ENCODE measurements around the gene SYNPO2. TPM values are rescaled to one million over a fixed set of nuclear protein-coding genes. Genes with fewer than 3 reads are reported as not detected.

The SYNPO2 gene
- total RNA-seq, 1 experiment from 2014 or later: 0.28 TPM

DNA sequence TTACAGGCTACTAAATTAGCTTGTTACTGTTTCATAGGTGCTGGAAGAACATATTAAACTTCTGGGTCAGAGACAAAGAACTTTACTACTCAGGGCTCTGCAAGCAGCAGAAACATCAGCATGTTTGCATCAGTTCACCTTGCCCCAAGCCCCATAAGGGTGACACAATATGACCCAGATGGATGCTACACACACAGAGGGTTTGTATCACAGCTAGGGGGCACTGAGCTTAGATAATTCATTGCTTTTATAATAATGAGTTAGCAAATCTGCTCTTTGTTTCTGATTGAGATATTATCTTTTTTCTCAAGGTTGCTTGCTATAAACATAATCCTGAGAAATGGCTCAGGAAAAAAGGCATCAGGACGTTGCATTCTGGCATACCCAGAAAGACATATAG lies 4.8 kb upstream of the SYNPO2 start:
- BruUV-seq (replicated peaks): no TSS peak
- intact Hi-C loops (cut with micrococcal nuclease; ENCODE audit: unreplicated experiment): no loop called here
- Histone ChIP-seq H3K36me3 (ENCODE audit: control insufficient read depth, insufficient read depth, low read length) (no peaks in the 10 kb centered on the region), H3K27me3 (ENCODE audit: control insufficient read depth, insufficient read depth, low read length) (peaks cover 5% of the 10 kb centered on the region; the same call in 1 of the 2 replicates), H3K4me1 (ENCODE audit: control insufficient read depth, insufficient read depth, low read length) (no peaks in the 10 kb centered on the region), H3K27ac (ENCODE audit: low read length) (no peak overlapping the region), H3K9me3 (ENCODE audit: control insufficient read depth, insufficient read depth, low read depth, low read length) (no peaks in the 10 kb centered on the region), H3K4me3 (ENCODE audit: low read depth in 2 of 2, low read length in 2 of 2) (no peak overlapping the region)
- TF ChIP-seq, protein P1, sequence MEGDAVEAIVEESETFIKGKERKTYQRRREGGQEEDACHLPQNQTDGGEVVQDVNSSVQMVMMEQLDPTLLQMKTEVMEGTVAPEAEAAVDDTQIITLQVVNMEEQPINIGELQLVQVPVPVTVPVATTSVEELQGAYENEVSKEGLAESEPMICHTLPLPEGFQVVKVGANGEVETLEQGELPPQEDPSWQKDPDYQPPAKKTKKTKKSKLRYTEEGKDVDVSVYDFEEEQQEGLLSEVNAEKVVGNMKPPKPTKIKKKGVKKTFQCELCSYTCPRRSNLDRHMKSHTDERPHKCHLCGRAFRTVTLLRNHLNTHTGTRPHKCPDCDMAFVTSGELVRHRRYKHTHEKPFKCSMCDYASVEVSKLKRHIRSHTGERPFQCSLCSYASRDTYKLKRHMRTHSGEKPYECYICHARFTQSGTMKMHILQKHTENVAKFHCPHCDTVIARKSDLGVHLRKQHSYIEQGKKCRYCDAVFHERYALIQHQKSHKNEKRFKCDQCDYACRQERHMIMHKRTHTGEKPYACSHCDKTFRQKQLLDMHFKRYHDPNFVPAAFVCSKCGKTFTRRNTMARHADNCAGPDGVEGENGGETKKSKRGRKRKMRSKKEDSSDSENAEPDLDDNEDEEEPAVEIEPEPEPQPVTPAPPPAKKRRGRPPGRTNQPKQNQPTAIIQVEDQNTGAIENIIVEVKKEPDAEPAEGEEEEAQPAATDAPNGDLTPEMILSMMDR (IDR thresholded peaks at IDR 0.05): peak; percentile 31
- TF ChIP-seq TCF7L2 (IDR thresholded peaks at IDR 0.05; ENCODE audit: low read depth, low read length) (no peak), SIN3A (IDR thresholded peaks at IDR 0.05; ENCODE audit: borderline replicate concordance, insufficient read depth, low read depth, low read length) (no peak)
- TF ChIP-seq, protein P2, sequence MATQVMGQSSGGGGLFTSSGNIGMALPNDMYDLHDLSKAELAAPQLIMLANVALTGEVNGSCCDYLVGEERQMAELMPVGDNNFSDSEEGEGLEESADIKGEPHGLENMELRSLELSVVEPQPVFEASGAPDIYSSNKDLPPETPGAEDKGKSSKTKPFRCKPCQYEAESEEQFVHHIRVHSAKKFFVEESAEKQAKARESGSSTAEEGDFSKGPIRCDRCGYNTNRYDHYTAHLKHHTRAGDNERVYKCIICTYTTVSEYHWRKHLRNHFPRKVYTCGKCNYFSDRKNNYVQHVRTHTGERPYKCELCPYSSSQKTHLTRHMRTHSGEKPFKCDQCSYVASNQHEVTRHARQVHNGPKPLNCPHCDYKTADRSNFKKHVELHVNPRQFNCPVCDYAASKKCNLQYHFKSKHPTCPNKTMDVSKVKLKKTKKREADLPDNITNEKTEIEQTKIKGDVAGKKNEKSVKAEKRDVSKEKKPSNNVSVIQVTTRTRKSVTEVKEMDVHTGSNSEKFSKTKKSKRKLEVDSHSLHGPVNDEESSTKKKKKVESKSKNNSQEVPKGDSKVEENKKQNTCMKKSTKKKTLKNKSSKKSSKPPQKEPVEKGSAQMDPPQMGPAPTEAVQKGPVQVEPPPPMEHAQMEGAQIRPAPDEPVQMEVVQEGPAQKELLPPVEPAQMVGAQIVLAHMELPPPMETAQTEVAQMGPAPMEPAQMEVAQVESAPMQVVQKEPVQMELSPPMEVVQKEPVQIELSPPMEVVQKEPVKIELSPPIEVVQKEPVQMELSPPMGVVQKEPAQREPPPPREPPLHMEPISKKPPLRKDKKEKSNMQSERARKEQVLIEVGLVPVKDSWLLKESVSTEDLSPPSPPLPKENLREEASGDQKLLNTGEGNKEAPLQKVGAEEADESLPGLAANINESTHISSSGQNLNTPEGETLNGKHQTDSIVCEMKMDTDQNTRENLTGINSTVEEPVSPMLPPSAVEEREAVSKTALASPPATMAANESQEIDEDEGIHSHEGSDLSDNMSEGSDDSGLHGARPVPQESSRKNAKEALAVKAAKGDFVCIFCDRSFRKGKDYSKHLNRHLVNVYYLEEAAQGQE (IDR thresholded peaks at IDR 0.05; ENCODE audit: insufficient read depth in 1 of 2, low read depth in 2 of 2, low read length in 1 of 2): no peak
- DNase-seq (ENCODE audit: low read depth, low spot score): no peak
- in situ Hi-C loops (cut with HindIII; ENCODE audit: low pct_unique_long_range_greater_than_20kb, low sequenced_read_pairs): no loop called here
- ATAC-seq: no peak
- ChIA-PET CTCF (no interaction called here), POLR2A (no interaction called here)

DNA sequence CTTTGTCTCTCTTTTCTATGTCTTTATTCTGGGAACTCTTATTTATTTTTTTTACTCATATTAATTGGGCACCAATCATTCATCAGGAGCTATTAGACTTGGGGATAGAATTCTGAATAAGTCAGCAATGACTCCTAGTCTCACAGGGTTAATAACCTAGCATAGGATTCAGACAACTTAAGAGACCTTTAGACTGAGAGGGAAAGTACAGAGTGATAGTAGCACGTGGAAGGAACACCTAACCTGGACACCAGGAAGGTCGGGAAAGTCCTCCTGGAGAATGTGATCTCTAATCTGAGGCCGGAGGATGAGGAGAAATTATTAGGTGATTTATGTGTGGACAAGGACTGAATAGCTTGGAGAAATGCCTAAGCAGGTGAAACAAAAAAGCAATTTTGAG lies 3.9 kb upstream of the SYNPO2 start:
- H3K27me3 ChIP-seq (ENCODE audit: control insufficient read depth, insufficient read depth, low read length): peaks cover 5% of the 10 kb centered on the region; the same call in 1 of the 2 replicates
- in situ Hi-C loops (cut with HindIII; ENCODE audit: low pct_unique_long_range_greater_than_20kb, low sequenced_read_pairs): no loop called here
- ATAC-seq: no peak
- H3K36me3 ChIP-seq (ENCODE audit: control insufficient read depth, insufficient read depth, low read length): no peaks in the 10 kb centered on the region
- H3K4me3 ChIP-seq (ENCODE audit: low read depth in 2 of 2, low read length in 2 of 2): no peak overlapping the region
- H3K9me3 ChIP-seq (ENCODE audit: control insufficient read depth, insufficient read depth, low read depth, low read length): no peaks in the 10 kb centered on the region
- DNase-seq (ENCODE audit: low read depth, low spot score): no peak
- TF ChIP-seq, protein P2 (IDR thresholded peaks at IDR 0.05; ENCODE audit: insufficient read depth in 1 of 2, low read depth in 2 of 2, low read length in 1 of 2): no peak
- TF ChIP-seq, protein P1 (IDR thresholded peaks at IDR 0.05): no peak
- TF ChIP-seq SIN3A (IDR thresholded peaks at IDR 0.05; ENCODE audit: borderline replicate concordance, insufficient read depth, low read depth, low read length) (no peak), TCF7L2 (IDR thresholded peaks at IDR 0.05; ENCODE audit: low read depth, low read length) (no peak), POLR2AphosphoS5 (IDR thresholded peaks at IDR 0.05; ENCODE audit: low read depth, low read length) (no peak)
- no peaks in the 10 kb centered on the region for H3K4me1 ChIP-seq (ENCODE audit: control insufficient read depth, insufficient read depth, low read length)
- ChIA-PET CTCF (no interaction called here), POLR2A (no interaction called here)
- BruUV-seq (replicated peaks): no TSS peak
- no peak overlapping the region for H3K27ac ChIP-seq (ENCODE audit: low read length)
- intact Hi-C loops (cut with micrococcal nuclease; ENCODE audit: unreplicated experiment): no loop called here
